ENCODE measurements around the gene ZFP90.

- TF ChIP-seq MAX (IDR thresholded peaks at IDR 0.05): peak; percentile 32; the same call in 1 of the 2 replicates
- no peak for TF ChIP-seq CEBPB (IDR thresholded peaks at IDR 0.05)
- no peak for TF ChIP-seq REST (IDR thresholded peaks at IDR 0.05; ENCODE audit: low read depth)
- TF ChIP-seq EP300 (IDR thresholded peaks at IDR 0.05; ENCODE audit: borderline replicate concordance): no peak
- no peak for TF ChIP-seq TEAD4 (IDR thresholded peaks at IDR 0.05)
These were observed 51.3 kb downstream of the ZFP90 start for GRCh38 chr16:68590201-68590994.

All from Ishikawa (cell line).